HCT116 (cell line): Measurements from ENCODE around the gene EPHA8.

Experiments
- POLR2A ChIP-seq: IDR thresholded peaks from 2 replicates; pipeline ENCODE4 v1.7.0; 2011; ENCODE audit warnings: borderline replicate concordance; ENCODE audit not compliant: insufficient read depth, insufficient read length; ENCODE audit errors: extremely low read depth
- TF ChIP-seq, protein P1 (sequence below): IDR thresholded peaks from 2 replicates; pipeline ENCODE4 v1.6.1; 2012
- TF ChIP-seq, protein P2 (sequence below), 3 experiments: fragments of 200-600 bp in 1 of 3; sonication (generic) in 1 of 3; IDR thresholded peaks in 2 of 3; conservative IDR thresholded peaks in 1 of 3; 2 replicates each; pipeline ENCODE4 v1.5.1; 2012 to 2017; ENCODE audit warnings: low read depth in 2 of 3, low read length in 2 of 3, antibody characterized with exemption in 1 of 3, borderline replicate concordance in 1 of 3, control low read depth in 1 of 3, mild to moderate bottlenecking in 1 of 3, mixed read lengths in 1 of 3, mixed run types in 1 of 3, moderate library complexity in 1 of 3; ENCODE audit not compliant: insufficient read depth in 1 of 3

DNA sequence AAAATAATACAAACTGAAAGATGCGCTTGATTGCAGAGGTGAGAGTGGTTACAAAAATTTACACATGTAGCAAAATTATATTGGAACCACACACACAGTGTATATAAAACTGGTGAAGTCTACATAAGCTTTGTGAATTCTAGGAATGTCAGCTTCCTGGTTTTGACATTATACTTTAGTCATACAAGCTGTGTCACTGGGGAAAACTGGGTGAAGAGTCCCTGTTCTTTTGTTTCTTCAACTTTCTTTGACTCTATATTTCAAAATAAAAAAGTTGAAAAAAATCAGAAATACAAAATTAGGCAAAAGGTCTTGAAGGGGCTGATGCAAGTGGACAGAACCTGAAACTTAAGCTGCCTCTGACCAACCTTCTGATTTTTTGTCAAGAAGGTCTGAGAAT is 83.1 kb downstream of the EPHA8 start:
- TF ChIP-seq, protein P1, sequence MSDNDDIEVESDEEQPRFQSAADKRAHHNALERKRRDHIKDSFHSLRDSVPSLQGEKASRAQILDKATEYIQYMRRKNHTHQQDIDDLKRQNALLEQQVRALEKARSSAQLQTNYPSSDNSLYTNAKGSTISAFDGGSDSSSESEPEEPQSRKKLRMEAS: no peak
- no peak for TF ChIP-seq POLR2A
- TF ChIP-seq, protein P2, sequence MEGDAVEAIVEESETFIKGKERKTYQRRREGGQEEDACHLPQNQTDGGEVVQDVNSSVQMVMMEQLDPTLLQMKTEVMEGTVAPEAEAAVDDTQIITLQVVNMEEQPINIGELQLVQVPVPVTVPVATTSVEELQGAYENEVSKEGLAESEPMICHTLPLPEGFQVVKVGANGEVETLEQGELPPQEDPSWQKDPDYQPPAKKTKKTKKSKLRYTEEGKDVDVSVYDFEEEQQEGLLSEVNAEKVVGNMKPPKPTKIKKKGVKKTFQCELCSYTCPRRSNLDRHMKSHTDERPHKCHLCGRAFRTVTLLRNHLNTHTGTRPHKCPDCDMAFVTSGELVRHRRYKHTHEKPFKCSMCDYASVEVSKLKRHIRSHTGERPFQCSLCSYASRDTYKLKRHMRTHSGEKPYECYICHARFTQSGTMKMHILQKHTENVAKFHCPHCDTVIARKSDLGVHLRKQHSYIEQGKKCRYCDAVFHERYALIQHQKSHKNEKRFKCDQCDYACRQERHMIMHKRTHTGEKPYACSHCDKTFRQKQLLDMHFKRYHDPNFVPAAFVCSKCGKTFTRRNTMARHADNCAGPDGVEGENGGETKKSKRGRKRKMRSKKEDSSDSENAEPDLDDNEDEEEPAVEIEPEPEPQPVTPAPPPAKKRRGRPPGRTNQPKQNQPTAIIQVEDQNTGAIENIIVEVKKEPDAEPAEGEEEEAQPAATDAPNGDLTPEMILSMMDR (IDR thresholded peaks at IDR 0.05 in 2 of 3, conservative IDR thresholded peaks at IDR 0.05 in 1 of 3; ENCODE audit: borderline replicate concordance in 1 of 3, insufficient read depth in 1 of 3, low read depth in 2 of 3, low read length in 2 of 3): no peak
